Right atrium auricular region (tissue), 2 donors: ENCODE results near the gene CDK16. TPM values are rescaled to one million over a fixed set of nuclear protein-coding genes. Genes with fewer than 3 reads are reported as not detected.
"Not testable (repeated sequence)": the region's sequence is repeated elsewhere in the genome, so short reads cannot be mapped to it uniquely, and the experiment has no call there.

Experiments used
- DNase-seq: peaks from one replicate; pipeline ENCODE4 v3.0.0-alpha.2; 2019; ENCODE audit warnings: low spot score
- H3K27ac ChIP-seq, 2 donors: fragments of 200-600 bp; sonication (generic); 1 replicate in 1 of 2; 2 replicates in 1 of 2; pipeline ENCODE4 v1.5.1; 2016 to 2019
- H3K27me3 ChIP-seq, 2 donors: fragments of 200-600 bp; sonication (generic); one replicate each; pipeline versions ENCODE4 v1.5.1 to v1.6.0; 2017 to 2019
- H3K36me3 ChIP-seq: fragments of 200-600 bp; sonication (generic); one replicate; pipeline ENCODE4 v1.5.1; 2016
- H3K4me1 ChIP-seq, 2 donors: fragments of 200-600 bp; sonication (generic); one replicate each; pipeline versions ENCODE4 v1.5.1 to v1.6.0; 2017 to 2019
- H3K4me3 ChIP-seq, 2 donors: fragments of 200-600 bp; sonication (generic); 1 replicate in 1 of 2; 2 replicates in 1 of 2; pipeline ENCODE4 v1.5.1; 2017 to 2019; ENCODE audit warnings: mild to moderate bottlenecking in 1 of 2, moderate library complexity in 1 of 2
- H3K9me3 ChIP-seq, 2 donors: fragments of 200-600 bp; sonication (generic); one replicate each; pipeline ENCODE4 v1.5.1; 2019
- total RNA-seq, 2 donors: library from RNA; depleted of rRNA; stranded (reverse); fragments of >200 nt; gene quantifications; one replicate each; pipeline ENCODE4 v1.1.0, GENCODE V29; 2016
- TF ChIP-seq, protein P1 (sequence below), 2 donors: fragments of 200-600 bp; sonication (generic); IDR thresholded peaks; one replicate each; pipeline ENCODE4 v1.5.1; 2019; ENCODE audit warnings: antibody characterized with exemption in 2 of 2

The CDK16 gene
- total RNA-seq, 2 donors from 2014 or later: 128 to 140 TPM

DNA sequence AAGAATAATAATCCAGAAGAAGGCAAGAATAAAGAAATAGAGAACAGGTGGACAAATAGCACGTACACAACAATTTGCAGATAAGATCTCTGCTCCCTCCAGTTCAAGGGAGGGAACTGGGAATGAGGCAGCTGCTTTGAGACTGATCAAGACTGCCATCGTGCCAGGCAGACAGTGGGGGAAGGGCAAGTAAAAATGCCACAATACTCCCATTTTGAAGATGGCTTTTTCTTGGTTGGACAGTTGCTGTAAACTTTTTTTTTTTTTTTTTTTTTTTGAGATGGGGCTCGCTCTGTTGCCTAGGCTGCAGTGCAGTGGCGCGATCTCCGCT is 31.5 kb downstream of the CDK16 start:
- Histone ChIP-seq H3K27me3 (no peaks in the 10 kb centered on the region), H3K36me3 (peaks cover 9% of the 10 kb centered on the region), H3K27ac (no peak overlapping the region), H3K4me1 (no peaks in the 10 kb centered on the region), H3K9me3 (peaks cover 0 to 18% of the 10 kb centered on the region in 2 donors), H3K4me3 (no peak overlapping the region)
- no peak for DNase-seq
- TF ChIP-seq, protein P1, sequence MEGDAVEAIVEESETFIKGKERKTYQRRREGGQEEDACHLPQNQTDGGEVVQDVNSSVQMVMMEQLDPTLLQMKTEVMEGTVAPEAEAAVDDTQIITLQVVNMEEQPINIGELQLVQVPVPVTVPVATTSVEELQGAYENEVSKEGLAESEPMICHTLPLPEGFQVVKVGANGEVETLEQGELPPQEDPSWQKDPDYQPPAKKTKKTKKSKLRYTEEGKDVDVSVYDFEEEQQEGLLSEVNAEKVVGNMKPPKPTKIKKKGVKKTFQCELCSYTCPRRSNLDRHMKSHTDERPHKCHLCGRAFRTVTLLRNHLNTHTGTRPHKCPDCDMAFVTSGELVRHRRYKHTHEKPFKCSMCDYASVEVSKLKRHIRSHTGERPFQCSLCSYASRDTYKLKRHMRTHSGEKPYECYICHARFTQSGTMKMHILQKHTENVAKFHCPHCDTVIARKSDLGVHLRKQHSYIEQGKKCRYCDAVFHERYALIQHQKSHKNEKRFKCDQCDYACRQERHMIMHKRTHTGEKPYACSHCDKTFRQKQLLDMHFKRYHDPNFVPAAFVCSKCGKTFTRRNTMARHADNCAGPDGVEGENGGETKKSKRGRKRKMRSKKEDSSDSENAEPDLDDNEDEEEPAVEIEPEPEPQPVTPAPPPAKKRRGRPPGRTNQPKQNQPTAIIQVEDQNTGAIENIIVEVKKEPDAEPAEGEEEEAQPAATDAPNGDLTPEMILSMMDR (IDR thresholded peaks at IDR 0.05): no peak

DNA sequence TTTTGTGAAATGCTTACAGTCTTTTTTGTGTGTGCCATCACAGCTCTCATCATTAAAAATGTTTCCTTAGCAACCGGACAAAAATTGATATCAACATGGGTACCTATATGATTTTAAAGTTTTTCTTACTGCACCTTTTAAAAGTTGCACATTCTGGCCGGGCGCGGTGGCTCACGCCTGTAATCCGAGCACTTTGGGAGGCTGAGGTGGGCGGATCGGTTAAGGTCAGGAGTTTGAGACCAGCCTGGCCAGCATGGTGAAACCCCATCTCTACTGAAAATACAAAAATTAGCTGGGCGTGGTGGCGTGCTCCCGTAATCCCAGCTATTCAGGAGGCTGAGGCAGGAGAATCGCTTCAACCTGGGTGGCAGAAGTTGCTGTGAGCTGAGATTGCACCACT is 39.1 kb downstream of the CDK16 start:
- not testable (repeated sequence) for H3K4me1 ChIP-seq, H3K27me3 ChIP-seq, H3K27ac ChIP-seq, H3K36me3 ChIP-seq, DNase-seq, H3K4me3 ChIP-seq
- peaks cover 0 to 20% of the 10 kb centered on the region in 2 donors for H3K9me3 ChIP-seq

DNA sequence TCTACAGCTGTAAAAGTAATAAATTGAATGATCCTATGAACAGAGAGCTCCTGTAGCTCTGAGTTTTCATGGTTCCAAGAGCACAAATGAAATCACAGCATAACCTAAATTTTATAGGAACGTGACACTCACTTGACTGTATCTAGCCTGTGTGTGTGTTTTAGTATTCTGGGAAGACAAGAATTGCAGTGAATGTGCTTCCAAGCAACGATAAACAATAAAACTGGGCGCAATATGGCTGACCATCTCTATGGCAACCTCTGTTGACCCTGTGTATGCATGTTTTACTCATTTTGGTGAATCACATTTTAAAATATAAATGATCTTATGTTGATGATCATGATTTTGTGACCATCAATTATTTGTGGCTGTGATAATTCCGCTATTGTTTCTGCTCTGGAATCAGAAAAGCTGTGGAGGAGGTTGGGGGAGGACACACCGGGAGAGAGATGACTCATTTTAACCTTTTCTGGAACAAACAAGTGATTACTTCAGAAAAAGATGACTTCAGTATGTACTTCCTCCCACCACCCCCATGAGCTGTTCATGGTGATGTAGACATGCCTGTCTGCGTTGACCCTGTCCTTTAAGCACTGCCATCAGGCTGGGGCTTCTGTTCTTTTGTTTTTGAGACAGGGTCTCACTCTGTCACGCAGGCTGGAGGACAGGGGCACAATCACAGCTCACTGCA is 46.1 kb downstream of the CDK16 start:
- no peaks in the 10 kb centered on the region for H3K4me1 ChIP-seq
- no peaks in the 10 kb centered on the region for H3K9me3 ChIP-seq
- no peak overlapping the region for H3K4me3 ChIP-seq
- H3K27ac ChIP-seq: no peak overlapping the region
- H3K27me3 ChIP-seq: no peaks in the 10 kb centered on the region
- no peak for DNase-seq
- TF ChIP-seq, protein P1 (IDR thresholded peaks at IDR 0.05): no peak
- H3K36me3 ChIP-seq: no peaks in the 10 kb centered on the region

DNA sequence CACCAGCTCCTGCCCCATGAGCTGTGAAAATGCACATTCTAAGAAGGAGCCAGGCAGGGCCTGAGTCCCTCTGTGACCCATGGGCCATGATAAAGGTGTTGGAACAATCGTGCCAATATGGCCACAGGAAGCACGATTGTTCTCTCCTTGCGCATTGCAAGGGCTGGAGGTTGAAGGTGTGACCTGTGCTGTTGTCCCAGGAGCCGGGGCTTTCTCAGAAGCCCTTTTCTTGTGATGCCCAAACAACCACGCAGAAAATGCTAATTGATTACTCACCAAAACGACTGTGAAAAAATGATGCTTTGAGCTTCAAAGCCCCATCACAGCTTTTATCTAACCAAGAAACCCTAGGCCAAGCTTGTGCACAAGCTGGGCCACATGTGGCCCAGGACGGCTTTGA is 48.2 kb downstream of the CDK16 start:
- Histone ChIP-seq H3K27me3 (no peaks in the 10 kb centered on the region), H3K4me1 (no peaks in the 10 kb centered on the region), H3K9me3 (no peaks in the 10 kb centered on the region), H3K4me3 (no peak overlapping the region), H3K27ac (no peak overlapping the region), H3K36me3 (no peaks in the 10 kb centered on the region)
- no peak for DNase-seq
- TF ChIP-seq, protein P1 (IDR thresholded peaks at IDR 0.05): no peak

DNA sequence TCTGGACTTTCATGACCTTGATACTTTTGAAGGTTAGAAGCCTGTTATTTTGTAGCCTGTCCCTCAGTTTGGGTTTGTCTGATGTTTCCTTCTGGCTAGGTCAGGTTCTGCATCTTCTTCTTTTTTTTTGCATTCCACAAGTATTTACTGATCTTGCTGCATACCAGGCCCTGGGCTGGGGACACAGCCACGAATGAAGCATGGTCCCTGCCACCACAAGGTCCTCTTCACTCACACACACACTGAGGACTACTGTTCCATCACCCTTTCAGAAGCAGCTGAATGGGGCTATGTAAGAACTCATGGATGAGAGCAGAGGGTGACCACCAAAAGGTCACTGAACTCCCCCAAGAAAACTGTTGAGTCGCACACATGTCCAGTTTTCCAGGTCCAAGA is 53.5 kb downstream of the CDK16 start:
- Histone ChIP-seq H3K27ac (no peak overlapping the region), H3K27me3 (no peaks in the 10 kb centered on the region)
- TF ChIP-seq, protein P1 (IDR thresholded peaks at IDR 0.05): no peak

DNA sequence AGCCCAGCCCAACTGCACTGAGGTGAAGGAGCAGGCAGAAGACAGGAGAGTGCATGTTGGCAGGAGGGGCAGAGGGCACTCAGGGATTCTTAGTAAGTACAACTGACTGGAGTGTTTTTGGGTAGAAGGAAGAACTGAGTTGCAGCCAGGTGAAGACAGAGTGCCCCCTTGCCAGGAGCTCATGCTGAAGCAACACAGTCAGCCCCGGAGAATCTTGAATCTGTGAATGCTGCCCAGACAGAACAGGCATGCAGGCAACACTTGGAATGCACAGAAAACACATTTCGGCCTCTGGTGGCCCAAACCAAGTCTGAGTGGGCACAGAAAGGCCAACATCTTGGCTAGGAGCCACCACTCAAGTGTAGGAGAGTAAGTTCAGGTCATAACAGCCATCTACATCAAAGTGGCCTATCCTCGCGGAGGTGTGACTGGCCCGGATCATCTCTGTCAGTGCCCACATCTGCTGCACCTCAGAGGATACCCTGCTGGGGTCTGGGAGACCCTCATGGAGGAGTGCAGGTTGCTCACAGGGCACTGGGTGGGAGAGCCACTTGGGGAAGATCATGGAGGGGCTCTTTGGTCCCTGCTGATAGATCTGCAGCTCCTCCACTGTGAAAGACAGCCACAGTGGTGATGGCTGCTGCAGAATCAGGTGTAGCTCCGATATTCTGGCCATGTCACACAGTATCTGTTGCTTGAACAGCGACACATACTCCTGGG is 54.7 kb downstream of the CDK16 start:
- H3K36me3 ChIP-seq: no peaks in the 10 kb centered on the region
- TF ChIP-seq, protein P1 (IDR thresholded peaks at IDR 0.05): no peak
- no peaks in the 10 kb centered on the region for H3K9me3 ChIP-seq
- DNase-seq: no peak
- H3K4me3 ChIP-seq: no peak overlapping the region
- no peak overlapping the region for H3K27ac ChIP-seq
- H3K4me1 ChIP-seq: no peaks in the 10 kb centered on the region
- no peaks in the 10 kb centered on the region for H3K27me3 ChIP-seq

More for the DNA sequence above, 53.5 kb downstream of the CDK16 start:
- no peak for DNase-seq
- Histone ChIP-seq H3K4me3 (no peak overlapping the region), H3K9me3 (no peaks in the 10 kb centered on the region), H3K4me1 (no peaks in the 10 kb centered on the region), H3K36me3 (no peaks in the 10 kb centered on the region)
